SK-N-SH treated with all-trans-retinoic acid at 6 μM for 48 hours (cell line): ENCODE results near the gene OR13F1.
"Not testable (repeated sequence)": the region's sequence is repeated elsewhere in the genome, so short reads cannot be mapped to it uniquely, and the experiment has no call there.

Experiments used
- ATAC-seq: fragments of 200-7000 bp; cut with Tn5 transposase; 3 replicates; pipeline ENCODE4 v1.9.1; 2020; ENCODE audit warnings: mild to moderate bottlenecking, moderate library complexity
- ARNTL ChIP-seq: fragments of 450-650 bp; formaldehyde crosslinking; IDR thresholded peaks from 2 replicates; pipeline ENCODE4 v1.5.0; 2020; ENCODE audit warnings: low read depth, mild to moderate bottlenecking, moderate library complexity, borderline replicate concordance
- BACH2 ChIP-seq: fragments of 250-450 bp; sonication (Bioruptor Pico); IDR thresholded peaks from 2 replicates; pipeline ENCODE4 v1.9.0; 2021; ENCODE audit warnings: mild to moderate bottlenecking, borderline replicate concordance
- CSDC2 ChIP-seq: fragments of 250-450 bp; sonication (Bioruptor Pico); IDR thresholded peaks from 2 replicates; pipeline ENCODE4 v1.5.0; 2020; ENCODE audit warnings: mild to moderate bottlenecking, moderate library complexity
- ESRRG ChIP-seq: fragments of 250-450 bp; sonication (Bioruptor Pico); IDR thresholded peaks from 2 replicates; pipeline ENCODE4 v1.6.1; 2021; ENCODE audit warnings: mild to moderate bottlenecking
- GLIS3 ChIP-seq: fragments of 250-450 bp; sonication (Bioruptor Pico); IDR thresholded peaks from 2 replicates; pipeline ENCODE4 v1.5.0; 2020; ENCODE audit warnings: mild to moderate bottlenecking, moderate library complexity
- ISL1 ChIP-seq: fragments of 250-450 bp; sonication (Bioruptor Pico); IDR thresholded peaks from 2 replicates; pipeline ENCODE4 v2.1.2; 2022; ENCODE audit warnings: mild to moderate bottlenecking, moderate library complexity
- OSR1 ChIP-seq: fragments of 250-450 bp; sonication (Bioruptor Pico); IDR thresholded peaks from 2 replicates; pipeline ENCODE4 v1.8.0; 2022; ENCODE audit warnings: moderate library complexity, mild to moderate bottlenecking, inconsistent platforms
- PPARA ChIP-seq: fragments of 250-450 bp; sonication (Bioruptor Pico); IDR thresholded peaks from 2 replicates; pipeline ENCODE4 v1.5.0; 2020; ENCODE audit warnings: mild to moderate bottlenecking, borderline replicate concordance
- RARB ChIP-seq: fragments of 250-450 bp; sonication (Bioruptor Pico); IDR thresholded peaks from 2 replicates; pipeline ENCODE4 v1.8.0; 2021; ENCODE audit warnings: mild to moderate bottlenecking, moderate library complexity
- SNAI2 ChIP-seq: fragments of 250-450 bp; sonication (Bioruptor Pico); IDR thresholded peaks from 2 replicates; pipeline ENCODE4 v1.5.0; 2020; ENCODE audit warnings: mild to moderate bottlenecking, moderate library complexity
- TCF4 ChIP-seq: fragments of 250-450 bp; sonication (Bioruptor Pico); IDR thresholded peaks from 2 replicates; pipeline ENCODE4 v1.8.0; 2021; ENCODE audit warnings: mild to moderate bottlenecking, moderate library complexity, borderline replicate concordance
- TOX ChIP-seq: fragments of 250-450 bp; sonication (Bioruptor Pico); IDR thresholded peaks from 2 replicates; pipeline ENCODE4 v1.8.0; 2021; ENCODE audit warnings: mild to moderate bottlenecking, moderate library complexity, borderline replicate concordance
- ZC3H10 ChIP-seq: fragments of 250-450 bp; sonication (Bioruptor Pico); IDR thresholded peaks from 2 replicates; pipeline ENCODE4 v1.5.1; 2021; ENCODE audit warnings: mild to moderate bottlenecking, moderate library complexity
- ZFP3 ChIP-seq: fragments of 250-450 bp; sonication (Bioruptor Pico); IDR thresholded peaks from 2 replicates; pipeline ENCODE4 v1.5.0; 2020; ENCODE audit warnings: mild to moderate bottlenecking, moderate library complexity
- ZFP30 ChIP-seq: fragments of 450-650 bp; formaldehyde crosslinking; IDR thresholded peaks from 2 replicates; pipeline ENCODE4 v1.5.0; 2022; ENCODE audit warnings: mild to moderate bottlenecking, moderate library complexity
- ZNF565 ChIP-seq: fragments of 450-650 bp; formaldehyde crosslinking; conservative IDR thresholded peaks from 2 replicates; pipeline ENCODE4 v1.5.0; 2020; ENCODE audit warnings: low read depth, mild to moderate bottlenecking, moderate library complexity
- ZNF70 ChIP-seq: fragments of 450-650 bp; formaldehyde crosslinking; IDR thresholded peaks from 2 replicates; pipeline ENCODE4 v1.5.0; 2020; ENCODE audit warnings: mild to moderate bottlenecking, moderate library complexity
- ZNF8 ChIP-seq: fragments of 450-650 bp; formaldehyde crosslinking; IDR thresholded peaks from 2 replicates; pipeline ENCODE4 v1.5.0; 2020; ENCODE audit warnings: mild to moderate bottlenecking, moderate library complexity
- TF ChIP-seq, protein P1 (sequence below): fragments of 250-450 bp; sonication (Bioruptor Pico); IDR thresholded peaks from 2 replicates; pipeline ENCODE4 v1.8.0; 2020; ENCODE audit warnings: mild to moderate bottlenecking, moderate library complexity, borderline replicate concordance
- TF ChIP-seq, protein P2 (sequence below): fragments of 250-450 bp; sonication (Bioruptor Pico); IDR thresholded peaks from 2 replicates; pipeline ENCODE4 v1.5.1; 2021; ENCODE audit warnings: mild to moderate bottlenecking, moderate library complexity
- TF ChIP-seq, protein P3 (sequence below): fragments of 250-450 bp; sonication (Bioruptor Pico); IDR thresholded peaks from 2 replicates; pipeline ENCODE4 v1.8.0; 2021; ENCODE audit warnings: low read depth, mild to moderate bottlenecking, moderate library complexity, borderline replicate concordance

The OR13F1 gene

DNA sequence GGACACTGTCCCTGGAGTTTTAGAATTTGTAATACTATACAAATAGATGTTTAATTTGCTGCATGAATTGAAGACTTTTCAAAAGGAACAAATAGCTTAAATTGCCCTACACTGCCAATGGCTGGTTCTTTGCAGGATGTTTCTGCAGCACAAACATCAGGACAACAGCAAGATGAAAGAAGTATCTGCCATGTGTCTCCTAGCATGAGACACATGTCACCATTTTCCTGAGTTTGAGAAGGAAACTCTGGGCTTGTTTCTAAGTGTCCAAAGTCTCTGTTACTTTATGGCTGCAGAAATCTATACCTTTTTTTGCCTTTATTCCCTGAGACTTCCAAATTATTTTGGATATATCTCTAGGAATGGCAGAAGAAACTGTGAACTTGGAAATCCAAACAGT, 623 bp upstream of the OR13F1 start:
- TF ChIP-seq OSR1 (CRISPR knock-in tag) (no peak), GLIS3 (CRISPR knock-in tag) (no peak), ZFP30 (CRISPR knock-in tag) (no peak), ISL1 (CRISPR knock-in tag) (no peak), ZNF70 (CRISPR knock-in tag) (no peak), ZNF8 (CRISPR knock-in tag) (no peak), BACH2 (no peak), ZC3H10 (no peak), RARB (CRISPR knock-in tag) (no peak), CSDC2 (CRISPR knock-in tag) (no peak), ZFP3 (CRISPR knock-in tag) (no peak), SNAI2 (CRISPR knock-in tag) (no peak)
- TF ChIP-seq, protein P1, sequence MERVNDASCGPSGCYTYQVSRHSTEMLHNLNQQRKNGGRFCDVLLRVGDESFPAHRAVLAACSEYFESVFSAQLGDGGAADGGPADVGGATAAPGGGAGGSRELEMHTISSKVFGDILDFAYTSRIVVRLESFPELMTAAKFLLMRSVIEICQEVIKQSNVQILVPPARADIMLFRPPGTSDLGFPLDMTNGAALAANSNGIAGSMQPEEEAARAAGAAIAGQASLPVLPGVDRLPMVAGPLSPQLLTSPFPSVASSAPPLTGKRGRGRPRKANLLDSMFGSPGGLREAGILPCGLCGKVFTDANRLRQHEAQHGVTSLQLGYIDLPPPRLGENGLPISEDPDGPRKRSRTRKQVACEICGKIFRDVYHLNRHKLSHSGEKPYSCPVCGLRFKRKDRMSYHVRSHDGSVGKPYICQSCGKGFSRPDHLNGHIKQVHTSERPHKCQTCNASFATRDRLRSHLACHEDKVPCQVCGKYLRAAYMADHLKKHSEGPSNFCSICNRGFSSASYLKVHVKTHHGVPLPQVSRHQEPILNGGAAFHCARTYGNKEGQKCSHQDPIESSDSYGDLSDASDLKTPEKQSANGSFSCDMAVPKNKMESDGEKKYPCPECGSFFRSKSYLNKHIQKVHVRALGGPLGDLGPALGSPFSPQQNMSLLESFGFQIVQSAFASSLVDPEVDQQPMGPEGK (CRISPR knock-in tag) = no peak
- TF ChIP-seq, protein P2, sequence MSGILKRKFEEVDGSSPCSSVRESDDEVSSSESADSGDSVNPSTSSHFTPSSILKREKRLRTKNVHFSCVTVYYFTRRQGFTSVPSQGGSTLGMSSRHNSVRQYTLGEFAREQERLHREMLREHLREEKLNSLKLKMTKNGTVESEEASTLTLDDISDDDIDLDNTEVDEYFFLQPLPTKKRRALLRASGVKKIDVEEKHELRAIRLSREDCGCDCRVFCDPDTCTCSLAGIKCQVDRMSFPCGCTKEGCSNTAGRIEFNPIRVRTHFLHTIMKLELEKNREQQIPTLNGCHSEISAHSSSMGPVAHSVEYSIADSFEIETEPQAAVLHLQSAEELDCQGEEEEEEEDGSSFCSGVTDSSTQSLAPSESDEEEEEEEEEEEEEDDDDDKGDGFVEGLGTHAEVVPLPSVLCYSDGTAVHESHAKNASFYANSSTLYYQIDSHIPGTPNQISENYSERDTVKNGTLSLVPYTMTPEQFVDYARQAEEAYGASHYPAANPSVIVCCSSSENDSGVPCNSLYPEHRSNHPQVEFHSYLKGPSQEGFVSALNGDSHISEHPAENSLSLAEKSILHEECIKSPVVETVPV = no peak
- ATAC-seq = no peak

DNA sequence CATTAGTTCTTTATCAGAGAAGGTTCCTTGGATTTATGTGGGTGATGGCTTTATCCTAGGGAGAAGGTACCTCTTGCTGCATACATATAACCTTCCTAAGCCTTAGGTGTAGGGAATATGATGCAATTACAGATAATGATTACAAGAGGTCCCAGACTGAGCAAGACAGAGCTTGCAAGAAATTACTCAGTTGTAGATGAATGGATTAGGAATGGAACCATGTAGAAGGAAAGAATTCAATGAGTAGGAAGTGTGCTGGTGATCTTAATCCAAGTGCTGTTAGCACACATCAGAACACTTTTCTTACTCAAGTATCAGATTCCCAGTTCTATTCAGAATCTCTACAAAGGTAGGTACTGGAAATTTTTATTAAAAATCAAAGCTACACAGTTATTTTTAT, 2.5 kb downstream of the OR13F1 start:
- no peak for ATAC-seq
- TF ChIP-seq BACH2 = no peak
- TF ChIP-seq SNAI2 (CRISPR knock-in tag) = no peak
- no peak for TF ChIP-seq PPARA (CRISPR knock-in tag)
- no peak for TF ChIP-seq ARNTL (CRISPR knock-in tag)
- no peak for TF ChIP-seq ISL1 (CRISPR knock-in tag)

DNA sequence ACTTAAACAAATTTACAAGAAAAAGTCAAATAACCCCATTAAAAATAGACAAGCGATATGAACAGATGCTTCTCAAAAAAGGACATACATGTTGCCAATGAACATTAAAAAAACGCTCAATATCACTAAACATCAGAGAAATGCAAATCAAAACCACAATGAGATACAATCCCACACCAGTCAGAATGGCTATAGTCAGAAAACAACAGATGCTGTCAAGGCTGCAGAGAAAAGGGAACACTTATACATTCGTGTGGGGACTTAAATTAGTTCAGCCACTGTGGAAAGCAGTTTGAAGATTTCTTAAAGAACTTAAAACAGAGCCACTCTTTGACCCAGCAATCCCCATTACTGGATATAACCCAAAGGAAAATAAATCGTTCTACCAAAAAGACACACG, 10.8 kb downstream of the OR13F1 start:
- no peak for TF ChIP-seq ARNTL (CRISPR knock-in tag)
- TF ChIP-seq ZNF8 (CRISPR knock-in tag) = no peak
- no peak for TF ChIP-seq TCF4 (CRISPR knock-in tag)
- TF ChIP-seq GLIS3 (CRISPR knock-in tag) = no peak
- no peak for TF ChIP-seq ZNF70 (CRISPR knock-in tag)
- no peak for TF ChIP-seq TOX (CRISPR knock-in tag)
- no peak for TF ChIP-seq ISL1 (CRISPR knock-in tag)
- TF ChIP-seq SNAI2 (CRISPR knock-in tag) = no peak
- TF ChIP-seq, protein P2 = no peak
- no peak for TF ChIP-seq PPARA (CRISPR knock-in tag)
- TF ChIP-seq BACH2 = no peak
- TF ChIP-seq ZFP3 (CRISPR knock-in tag) = no peak
- TF ChIP-seq, protein P3, sequence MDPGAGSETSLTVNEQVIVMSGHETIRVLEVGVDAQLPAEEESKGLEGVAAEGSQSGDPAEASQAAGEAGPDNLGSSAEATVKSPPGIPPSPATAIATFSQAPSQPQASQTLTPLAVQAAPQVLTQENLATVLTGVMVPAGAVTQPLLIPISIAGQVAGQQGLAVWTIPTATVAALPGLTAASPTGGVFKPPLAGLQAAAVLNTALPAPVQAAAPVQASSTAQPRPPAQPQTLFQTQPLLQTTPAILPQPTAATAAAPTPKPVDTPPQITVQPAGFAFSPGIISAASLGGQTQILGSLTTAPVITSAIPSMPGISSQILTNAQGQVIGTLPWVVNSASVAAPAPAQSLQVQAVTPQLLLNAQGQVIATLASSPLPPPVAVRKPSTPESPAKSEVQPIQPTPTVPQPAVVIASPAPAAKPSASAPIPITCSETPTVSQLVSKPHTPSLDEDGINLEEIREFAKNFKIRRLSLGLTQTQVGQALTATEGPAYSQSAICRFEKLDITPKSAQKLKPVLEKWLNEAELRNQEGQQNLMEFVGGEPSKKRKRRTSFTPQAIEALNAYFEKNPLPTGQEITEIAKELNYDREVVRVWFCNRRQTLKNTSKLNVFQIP = no peak
- no peak for TF ChIP-seq ZFP30 (CRISPR knock-in tag)
- no peak for TF ChIP-seq ESRRG
- TF ChIP-seq ZNF565 (CRISPR knock-in tag) = no peak
- no peak for ATAC-seq

DNA sequence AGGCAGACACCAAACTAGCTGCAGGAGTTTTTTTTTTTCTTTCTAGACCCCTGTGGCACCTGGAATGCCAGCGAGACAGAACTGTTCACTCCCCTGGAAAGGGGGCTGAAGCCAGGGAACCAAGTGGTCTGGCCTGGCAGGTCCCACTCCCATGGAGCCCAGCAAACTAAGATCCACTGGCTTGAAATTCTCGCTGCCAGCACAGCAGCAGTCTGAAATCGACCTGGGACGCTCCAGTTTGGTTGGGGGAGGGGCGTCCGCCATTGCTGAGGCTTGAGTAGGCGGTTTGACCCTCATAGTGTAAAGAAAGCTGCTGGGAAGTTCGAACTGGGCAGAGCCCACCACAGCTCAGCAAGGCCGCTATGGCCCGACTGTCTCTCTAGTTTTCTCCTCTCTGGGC, 16.2 kb downstream of the OR13F1 start:
- not testable (repeated sequence) for ATAC-seq

DNA sequence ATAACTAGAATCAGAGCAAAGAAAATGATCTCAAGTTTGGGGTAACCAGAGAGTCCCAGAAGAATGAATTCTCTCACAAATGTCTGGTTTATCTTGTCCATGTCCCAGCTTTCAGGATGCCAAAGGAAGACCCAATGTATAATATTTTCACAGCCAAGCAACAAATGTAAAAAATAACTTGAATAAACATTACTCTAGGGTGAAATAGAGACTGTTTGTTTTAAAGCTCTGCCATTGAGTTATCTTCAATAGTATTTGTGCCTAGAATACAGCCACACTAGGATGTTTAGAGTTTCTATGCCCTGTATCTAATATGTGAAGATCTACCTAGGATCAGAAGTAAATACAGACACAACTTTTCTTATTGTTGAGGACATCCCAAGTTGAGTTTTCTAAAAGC, 23.0 kb downstream of the OR13F1 start, which contains the start of gene OR13C4:
TSS of gene OR13C4 (minus strand) at position 101 of the 400 bp plus-strand sequence. CDS start at position 101, 0 bp downstream.
- no peak for ATAC-seq
- TF ChIP-seq, protein P2 = no peak
- TF ChIP-seq TOX (CRISPR knock-in tag) = no peak
- no peak for TF ChIP-seq ESRRG
- no peak for TF ChIP-seq ZNF565 (CRISPR knock-in tag)
